Stimulated activated CD4-positive, alpha-beta T cell treated with anti-CD3 and anti-CD28 coated beads, Interleukin-12 subunit alpha, Interleukin-12 subunit beta, amount 100 ng/mL, for 24 hours (primary cell): ENCODE data around the gene RAB12.
"Not testable (repeated sequence)": the region's sequence is repeated elsewhere in the genome, so short reads cannot be mapped to it uniquely, and the experiment has no call there.

ENCODE experiments used
- DNase-seq, 2 experiments: peaks; one replicate each; pipeline ENCODE4 v3.0.0-alpha.2; 2020; ENCODE audit warnings: low read depth in 2 of 2

The RAB12 gene

DNA sequence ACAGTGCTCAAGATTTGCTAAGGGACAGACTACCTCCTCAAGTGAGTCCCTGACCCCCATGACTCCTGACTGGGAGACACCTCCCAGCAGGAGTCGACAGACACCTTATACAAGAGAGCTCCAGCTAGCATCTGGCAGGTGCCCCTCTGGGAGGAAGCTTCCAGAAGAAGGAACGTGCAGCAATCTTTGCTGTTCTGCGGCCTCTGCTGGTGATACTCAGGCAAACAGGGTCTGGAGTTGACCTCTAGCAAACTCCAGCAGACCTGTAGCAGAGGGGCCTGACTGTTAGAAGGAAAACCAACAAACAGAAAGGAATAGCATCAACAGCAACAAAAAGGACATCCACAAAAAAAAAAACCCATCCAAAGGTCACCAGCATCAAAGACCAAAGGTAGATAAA lies 38.1 kb downstream of the RAB12 start:
- not testable (repeated sequence) for DNase-seq

DNA sequence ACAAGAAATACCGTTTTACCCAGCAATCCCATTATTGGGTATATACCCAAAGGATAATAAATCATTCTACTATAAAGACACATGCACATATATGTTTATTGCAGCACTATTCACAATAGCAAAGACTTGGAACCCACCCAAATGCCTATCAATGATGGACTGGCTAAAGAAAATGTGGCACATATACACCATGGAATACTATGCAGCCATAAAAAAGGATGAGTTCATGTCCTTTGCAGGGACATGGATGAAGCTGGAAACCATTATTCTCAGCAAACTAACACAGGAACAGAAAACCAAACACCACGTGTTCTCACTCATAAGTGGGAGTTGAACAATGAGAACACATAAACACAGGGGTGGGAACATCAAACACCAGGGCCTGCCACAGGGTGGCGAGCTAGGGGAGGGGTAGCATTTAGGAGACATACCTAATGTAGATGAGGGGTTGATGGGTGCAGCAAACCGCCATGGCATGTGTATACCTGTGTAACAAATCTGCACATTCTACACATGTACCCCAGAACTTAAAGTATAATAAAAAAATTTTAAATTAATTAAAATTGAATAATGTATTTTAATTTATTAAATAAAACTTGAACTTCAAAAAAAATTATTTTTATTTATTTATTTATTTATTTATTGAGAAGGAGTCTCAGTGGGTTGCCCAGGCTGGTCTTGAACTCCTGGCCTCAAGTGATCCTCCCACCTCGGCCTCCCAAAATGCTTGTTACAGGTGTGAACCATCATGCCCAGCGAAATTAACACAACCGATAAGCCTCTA lies 42.4 kb downstream of the RAB12 start:
- DNase-seq, result not testable (repeated sequence)

DNA sequence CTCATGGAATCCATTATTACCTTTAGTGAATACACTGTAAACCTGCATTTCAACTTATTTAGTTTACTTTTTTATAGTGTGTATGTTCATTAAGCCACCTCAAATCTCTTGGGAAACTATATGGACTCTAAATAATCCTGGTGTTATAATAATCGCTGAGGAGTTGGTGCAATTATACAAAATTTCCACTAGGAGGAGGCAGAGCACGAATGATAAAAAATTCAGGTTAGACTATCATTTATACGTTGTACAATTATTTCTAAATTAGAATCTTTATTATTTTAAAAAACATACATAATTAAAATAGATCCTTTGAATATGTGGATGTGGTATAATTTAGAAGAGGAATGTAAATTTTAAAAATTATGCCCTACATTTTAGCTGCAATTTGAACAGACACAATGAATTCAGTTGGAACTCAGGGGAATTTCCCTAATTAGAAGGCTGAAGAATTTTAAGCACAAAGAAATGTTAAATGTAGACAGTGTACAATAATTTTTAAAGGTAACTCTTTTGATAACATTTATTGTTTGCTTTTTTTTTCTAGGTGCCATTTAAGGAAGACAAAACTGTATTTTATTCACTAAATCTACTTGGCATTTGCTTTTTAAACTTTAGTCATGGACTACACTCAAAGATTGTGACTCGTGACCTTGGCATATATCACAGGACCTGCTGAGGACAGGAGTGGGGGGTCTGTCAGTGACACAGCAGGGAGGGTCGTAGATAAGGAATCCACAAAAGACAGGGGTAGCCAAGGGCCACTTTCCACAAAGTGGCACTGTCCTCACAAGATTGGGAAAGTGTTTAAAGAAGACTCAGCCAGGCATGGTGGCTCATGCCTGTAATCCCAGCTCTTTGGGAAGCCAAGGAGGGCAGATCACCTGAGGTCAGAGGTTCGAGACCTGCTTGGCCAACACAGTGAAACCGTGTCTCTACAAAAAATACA lies 45.5 kb downstream of the RAB12 start:
- DNase-seq, result no peak

DNA sequence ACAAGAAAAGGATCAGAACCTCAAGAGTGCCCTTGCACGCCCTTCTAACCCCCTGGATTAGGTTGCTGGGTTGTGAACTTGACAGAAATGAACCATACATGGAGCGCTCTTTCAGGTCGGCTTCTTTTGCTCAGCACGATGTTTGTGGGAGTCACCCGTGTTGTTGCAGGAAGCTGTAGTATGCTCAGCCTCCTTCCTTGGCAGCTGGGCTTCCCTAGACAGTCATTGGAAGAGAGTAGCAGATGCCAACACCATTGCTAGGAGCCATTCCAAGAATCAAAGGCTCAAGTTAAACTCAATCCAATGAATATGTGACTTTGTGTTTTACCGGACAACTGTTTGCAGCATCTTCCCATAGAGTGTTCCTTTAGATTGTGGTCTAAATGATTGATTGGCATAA lies 47.0 kb downstream of the RAB12 start:
- DNase-seq, result no peak

DNA sequence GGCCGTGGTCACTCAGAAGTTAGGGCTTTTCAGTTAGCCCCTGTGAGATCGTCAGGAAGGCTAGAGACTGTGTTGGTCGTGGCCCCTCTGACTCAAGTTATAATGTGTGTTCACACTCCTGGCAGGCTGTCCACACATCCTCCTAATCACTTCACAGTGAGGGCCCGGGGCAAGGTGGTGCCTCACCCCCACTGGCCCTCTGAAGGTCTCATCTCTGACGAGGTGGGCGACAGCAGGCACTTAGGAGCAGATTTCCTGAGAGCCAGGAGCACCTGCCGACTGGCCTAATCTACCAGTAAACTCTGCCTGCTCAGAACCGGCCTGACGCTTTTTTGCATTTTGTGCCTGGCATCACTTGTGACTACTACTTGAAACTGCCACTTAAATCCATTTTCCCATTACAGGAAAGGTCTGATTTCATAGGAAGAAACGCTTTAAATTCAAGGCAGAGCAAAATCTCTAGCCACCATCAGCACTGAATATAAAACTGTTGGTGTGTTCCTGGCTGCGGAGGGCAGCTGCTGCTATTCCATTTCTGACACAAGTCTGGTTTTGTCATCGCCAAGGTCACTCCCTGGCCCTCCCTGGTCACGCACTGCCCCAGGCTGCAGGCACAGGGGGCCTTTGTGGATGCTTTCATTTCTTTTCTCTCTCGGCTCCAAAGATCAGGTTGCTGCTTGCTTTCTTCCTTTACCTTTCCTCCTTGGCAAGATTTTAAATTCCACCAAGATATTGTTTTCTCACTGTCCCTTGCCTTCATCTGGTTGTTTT lies 48.0 kb downstream of the RAB12 start:
- no peak for DNase-seq

DNA sequence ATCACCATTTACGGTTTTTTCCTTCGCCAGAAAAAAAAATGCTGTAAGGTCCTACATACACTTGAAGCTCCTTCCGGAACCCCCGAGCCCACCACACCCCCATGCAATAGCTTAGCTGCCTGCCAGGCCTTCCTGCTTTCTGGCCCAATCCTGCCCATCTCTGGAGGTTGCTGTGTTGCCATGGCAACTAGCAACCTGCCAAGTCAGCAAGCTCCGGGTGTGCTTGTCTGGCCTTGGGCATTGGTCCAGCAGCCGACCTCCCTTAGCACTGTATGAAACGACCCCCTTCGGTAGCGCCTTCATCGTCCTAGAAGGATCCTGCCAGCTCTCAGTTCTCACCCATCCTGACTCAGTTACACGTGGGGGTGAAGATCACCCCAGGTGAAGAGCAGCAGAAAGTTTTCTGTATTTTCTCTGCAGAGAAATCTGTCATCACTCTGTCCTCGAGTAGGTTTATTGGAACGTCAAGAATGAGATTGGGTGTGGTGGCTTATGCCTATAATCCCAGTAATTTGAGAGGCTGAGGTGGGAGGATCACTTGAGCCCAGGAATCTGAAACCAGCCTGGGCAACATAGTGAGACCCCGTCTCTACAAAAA lies 48.7 kb downstream of the RAB12 start:
- no peak for DNase-seq

DNA sequence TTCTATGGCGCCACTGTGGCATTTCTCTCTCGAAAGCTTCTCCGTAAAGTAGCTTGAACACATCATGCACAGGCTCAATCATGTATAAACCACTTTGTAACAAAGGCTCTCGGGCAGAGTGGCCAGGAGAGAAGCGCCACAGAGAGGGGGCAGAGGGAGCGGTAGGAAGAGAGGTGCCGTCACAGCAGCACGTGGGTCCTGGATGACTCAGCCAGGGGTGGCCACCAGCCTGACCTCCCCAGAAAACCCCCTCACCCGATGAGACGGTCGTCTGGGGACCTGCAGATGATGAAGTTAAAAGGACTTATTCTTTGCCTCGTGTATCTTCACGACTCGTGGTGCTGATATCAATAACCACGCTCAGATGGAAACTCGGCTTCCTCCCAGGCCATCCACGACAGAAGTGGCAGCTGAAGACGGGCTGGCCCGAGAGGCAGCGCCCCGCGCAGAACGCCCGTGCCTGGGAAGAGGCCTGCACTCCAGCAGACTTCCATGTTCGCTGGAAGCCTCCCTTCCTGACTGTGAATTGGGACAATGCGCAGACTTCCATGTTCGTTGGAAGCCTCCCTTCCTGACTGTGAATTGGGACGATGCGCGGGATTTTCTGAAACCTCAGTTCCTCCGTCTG lies 49.7 kb downstream of the RAB12 start:
- no peak for DNase-seq

DNA sequence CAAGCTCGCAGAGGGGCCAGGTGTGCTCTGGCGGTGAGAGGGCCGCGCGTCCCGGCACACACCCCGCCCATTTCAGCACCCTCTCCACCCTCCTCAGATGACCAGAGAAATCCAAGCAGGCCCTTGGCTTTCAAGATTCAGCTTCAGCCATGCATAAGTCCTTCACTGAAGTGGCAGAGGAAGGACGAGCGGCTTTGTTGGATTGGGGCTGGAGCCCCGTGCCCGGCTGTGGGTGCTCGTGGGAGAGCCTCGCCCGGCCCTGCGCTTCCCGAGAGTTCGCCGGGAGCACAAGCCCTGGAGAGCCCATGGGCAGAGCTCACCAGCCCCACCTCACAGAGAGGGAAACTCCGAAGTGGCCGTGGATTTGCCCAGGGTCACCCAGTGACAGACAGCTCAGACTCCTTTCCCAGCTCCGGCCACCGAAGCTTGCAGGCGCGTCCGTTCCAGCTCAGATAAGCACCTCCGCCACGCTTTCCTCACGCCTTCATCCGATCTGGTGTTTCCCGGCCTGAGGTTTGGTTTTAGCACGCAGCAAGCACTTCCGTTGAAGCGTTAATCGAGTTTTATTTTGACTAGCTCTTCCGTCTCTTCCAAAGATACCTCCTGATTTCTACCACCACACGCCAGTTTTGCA lies 50.5 kb downstream of the RAB12 start:
- DNase-seq, result no peak

DNA sequence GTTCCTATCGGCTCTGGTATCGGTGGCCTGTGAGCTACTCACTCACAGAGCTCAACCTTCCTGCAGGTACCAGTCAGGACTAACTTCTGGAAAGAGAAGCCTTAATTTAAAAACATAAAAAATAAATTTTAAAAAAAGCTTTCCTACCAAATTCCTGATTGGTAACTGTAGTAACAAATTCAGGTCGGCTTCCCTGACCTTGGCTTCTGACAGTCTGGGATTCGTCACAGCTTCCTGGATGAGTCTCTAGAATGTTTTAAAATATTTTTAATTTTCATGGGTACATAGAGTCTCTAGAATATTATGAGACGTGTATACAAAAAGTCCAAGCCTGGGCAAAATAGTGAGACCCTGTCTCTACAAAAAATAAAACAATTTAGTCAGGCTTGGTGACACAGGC lies 51.1 kb downstream of the RAB12 start:
- DNase-seq, result no peak

DNA sequence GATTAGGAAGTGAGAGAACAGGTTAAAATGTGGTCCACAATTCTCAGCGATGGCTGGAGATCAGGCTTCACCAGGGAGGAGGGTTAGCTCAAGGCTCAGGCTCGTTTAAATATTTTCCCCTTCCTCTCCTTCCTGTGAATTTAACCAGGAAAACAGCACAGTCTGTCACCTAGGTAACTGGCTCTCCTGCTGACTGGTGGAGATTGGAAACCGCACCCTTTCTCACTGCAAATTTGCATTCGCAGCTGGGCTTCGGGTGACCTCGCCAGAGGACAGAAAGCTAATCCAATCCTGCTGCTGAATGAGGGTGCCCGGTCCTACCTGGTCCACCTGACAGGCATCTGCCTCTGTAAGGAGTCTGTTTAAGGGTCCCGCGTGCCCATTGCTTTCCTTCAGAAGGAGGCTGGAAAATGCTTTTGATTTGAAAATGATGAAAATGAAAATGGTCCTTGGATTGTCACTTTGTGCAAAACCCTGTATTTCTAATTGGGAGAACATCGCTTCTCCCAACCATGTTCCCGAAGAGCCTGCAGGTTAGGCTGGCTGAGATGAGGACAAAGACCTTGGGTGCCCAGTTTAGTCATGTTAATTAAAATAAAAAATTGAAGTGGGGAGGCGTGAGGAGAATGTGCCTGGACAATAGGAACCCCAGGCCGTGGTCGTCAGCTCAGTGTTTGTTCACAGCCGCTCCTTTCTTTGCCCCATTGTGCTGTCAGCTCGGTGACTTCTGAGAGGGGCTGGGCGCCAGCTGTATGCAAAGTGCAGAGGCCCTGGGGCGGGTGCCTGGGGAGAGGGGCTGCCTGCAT lies 52.7 kb downstream of the RAB12 start:
- no peak for DNase-seq

DNA sequence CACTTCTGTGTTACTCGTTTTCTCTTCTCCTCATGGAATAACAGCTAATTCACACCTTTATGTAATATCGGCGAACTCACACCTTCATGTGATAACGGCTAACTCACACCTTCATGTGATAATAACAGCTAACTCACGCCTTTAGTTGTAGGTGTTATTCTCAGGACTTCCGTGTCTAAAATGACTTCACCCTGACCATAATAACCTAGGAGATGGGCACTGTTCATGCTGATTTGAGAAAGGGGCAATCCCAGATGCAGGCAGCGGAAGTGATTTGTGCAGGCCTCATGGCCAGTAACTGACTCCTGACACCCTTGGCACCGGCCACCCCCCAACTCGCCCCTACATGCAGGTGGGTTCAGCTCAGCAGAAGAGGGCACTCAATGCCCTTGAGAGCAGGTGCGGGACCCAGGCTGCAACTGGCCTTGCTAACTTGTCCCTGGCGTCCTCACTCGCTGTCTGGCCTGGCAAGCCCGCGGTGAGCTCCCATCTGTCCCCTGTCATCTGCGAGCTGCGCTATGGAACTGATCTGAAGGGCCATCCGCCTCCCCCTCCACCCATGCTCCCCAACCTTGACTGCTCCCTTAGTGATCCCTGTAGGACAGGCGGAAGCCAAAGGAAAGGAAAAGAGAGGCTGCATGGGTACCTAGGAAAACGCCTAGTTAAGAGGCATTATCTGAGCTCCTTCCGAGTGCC lies 53.5 kb downstream of the RAB12 start:
- no peak for DNase-seq

DNA sequence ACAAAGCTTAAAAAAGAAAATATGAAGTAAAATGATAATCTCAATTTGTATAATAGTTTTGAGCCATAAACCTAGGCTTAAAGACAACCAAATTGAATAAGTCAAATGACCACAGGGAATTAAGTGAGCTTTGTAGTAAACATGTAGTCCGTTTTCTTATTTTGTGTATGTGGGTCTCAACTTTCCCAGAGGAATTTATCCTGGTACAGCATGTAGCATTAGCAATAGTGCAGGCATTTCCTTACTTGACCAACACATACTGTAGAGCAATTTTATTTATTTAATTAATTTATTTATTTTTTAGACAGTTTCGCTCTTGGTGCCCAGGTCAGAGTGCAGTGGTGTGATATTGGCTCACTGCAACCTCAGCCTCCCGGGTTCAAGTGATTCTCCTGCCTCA lies 58.6 kb downstream of the RAB12 start:
- no peak for DNase-seq

DNA sequence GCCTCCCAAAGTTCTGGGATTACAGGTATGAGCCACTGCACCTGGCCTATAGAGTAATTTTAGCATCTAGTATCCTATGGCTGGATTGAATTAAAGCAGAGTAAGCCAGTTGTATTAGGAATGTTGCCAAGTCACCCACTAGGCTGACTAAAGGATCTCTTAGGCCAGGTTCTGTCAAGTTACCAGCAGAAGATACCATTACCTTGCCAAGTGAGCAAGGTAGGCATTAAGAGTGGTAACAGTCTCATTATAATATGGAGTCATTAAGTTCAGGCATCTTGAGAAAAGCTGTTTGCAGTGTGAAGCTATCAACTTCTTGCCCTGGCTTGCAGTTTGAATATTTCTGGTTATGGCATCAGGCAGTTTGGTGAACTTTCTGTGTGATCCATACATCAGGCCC lies 59.1 kb downstream of the RAB12 start:
- no peak for DNase-seq

DNA sequence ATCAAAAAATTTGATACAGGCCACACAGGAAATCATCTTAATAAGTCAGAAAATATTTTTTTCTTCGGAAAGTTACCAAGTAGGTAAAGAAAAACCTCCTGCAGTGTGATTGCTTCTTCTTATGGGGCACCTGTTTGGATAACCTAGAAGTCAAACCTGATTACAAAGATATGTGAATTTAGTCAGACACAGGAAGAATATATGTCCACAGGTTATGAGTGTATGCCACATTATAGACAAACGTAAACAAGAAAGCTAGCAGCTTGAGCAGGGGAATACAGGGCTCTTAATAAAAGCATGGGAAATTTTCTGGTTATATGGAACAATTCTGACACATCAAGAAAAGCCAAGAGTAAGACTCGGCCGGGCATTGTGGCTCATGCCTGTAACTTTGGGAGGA lies 60.3 kb downstream of the RAB12 start:
- no peak for DNase-seq

DNA sequence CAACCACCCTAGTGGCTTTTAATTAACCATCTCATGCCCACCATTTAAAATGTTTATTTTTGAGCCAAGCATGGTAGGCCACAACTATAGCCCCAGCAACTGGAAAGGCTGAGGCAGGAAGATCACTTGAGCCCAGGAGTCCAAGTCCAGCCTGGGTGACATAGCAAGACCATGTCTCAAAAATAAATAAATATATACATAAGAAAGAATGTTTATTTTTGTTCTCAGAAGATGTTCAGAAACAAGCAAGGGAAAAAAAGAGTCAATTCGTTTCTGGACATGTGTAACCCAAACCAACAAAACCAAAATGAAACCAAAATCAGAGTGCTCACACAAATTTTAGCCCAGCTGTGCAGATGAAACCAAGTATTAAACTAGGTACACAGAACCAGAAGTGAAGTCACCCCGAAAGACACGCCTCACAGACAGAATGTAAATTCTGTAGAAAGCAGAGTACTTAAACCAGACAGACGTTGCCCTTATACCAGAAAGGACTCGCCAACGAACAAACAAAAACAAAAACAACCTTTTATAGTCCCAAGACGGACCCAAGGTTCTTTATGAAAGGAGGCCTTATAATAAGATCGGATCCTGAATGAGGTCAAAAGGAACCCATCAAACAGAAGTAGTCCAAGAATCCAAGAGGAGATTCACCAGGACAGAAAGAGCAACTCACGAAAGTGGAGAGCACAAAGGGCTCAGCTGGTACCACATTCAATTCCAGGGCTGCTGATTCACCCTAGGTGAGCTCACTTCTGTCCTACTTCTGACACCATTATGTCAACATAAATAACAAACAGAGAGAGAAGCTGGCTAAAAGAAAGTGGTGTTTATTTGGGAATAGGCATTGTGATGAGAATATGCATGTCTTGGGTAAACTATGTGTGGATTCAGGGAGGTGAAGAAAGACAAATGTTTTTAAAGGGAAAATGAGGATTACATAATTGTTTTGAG lies 64.3 kb downstream of the RAB12 start:
- DNase-seq, result no peak

DNA sequence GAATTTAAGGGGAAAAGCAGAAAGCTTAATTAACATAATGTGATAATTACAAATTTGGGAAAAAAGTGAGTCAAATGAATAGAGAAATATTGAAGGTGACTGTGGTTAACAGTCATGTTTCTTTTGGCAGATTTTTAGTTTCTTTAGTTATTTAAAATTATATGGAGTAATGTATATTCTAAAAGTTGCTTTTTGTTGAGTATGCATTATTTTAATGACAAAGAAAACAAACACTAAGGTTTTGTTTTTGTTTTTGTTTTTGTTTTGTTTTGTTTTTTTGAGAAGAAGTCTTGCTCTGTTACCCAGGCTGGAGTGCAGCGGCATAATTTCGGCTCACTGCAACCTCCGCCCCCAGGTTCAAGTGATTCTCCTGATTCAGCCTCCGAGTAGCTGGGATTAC lies 65.8 kb downstream of the RAB12 start:
- no peak for DNase-seq

DNA sequence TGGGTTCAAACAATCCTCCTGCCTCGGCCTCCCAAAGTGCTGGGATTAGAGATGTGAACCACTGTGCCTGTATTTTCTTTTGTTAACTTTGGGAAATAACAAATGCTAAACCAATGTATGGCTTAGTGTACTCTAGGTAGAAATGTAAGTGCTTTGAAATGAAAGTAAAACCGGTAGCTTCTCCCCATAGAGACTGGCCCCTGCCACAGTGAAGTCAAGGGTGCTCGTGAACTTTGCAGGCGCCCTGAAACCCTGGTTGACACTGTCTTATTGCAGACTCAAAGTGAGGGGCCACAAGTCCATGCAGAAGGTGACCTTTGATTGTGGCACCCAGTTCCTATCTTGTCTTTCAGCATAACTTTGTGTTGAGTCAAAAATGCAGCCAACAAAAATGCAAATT lies 72.0 kb downstream of the RAB12 start:
- no peak for DNase-seq

DNA sequence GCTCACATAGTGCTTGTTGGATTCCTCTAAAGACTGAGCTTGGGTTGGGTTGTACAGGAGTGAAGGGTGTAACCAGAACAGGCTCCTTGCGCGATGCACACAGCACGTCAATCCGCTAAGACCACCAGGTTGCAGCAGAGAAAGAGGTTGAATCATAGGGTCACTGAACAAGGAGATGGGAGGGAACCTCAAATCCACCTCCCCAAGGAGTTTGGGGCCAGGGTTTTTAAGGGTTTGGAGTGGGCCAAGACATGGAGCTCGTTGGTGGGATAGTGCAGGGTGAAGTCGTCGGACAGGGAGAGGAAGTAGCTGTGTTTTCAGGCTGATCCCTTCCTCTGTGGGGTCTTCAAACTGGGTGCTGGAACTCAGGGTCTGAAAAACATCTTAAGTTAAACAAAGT lies 75.3 kb downstream of the RAB12 start:
- DNase-seq, result no peak
